Neutrophil (primary cell): ENCODE results near the gene F2R.
A peak's percentile ranks its signal among the peaks of the same experiment; 100 is the strongest.

Experiments
- H3K27ac ChIP-seq: fragments of 200-600 bp; sonication (generic); 2 replicates; pipeline ENCODE4 v1.5.1; 2016; ENCODE audit warnings: mild to moderate bottlenecking, moderate library complexity
- H3K27me3 ChIP-seq: fragments of 200-600 bp; sonication (generic); 2 replicates; pipeline ENCODE4 v1.6.0; 2016; ENCODE audit warnings: mild to moderate bottlenecking
- H3K36me3 ChIP-seq: fragments of 200-600 bp; sonication (generic); 2 replicates; pipeline ENCODE4 v1.5.1; 2017
- H3K4me1 ChIP-seq, 2 experiments: fragments of 200-600 bp in 1 of 2; sonication (generic) in 1 of 2; 1 replicate in 1 of 2; 2 replicates in 1 of 2; pipeline versions ENCODE4 v1.5.1 to v1.6.1; 2013 to 2016; ENCODE audit warnings: low read depth in 1 of 2, low read length in 1 of 2, mild to moderate bottlenecking in 1 of 2, moderate library complexity in 1 of 2; ENCODE audit not compliant: control insufficient read depth in 1 of 2, insufficient read depth in 1 of 2
- H3K4me3 ChIP-seq, 2 experiments: fragments of 200-600 bp in 1 of 2; sonication (generic) in 1 of 2; 1 replicate in 1 of 2; 2 replicates in 1 of 2; pipeline ENCODE4 v1.5.1; 2013 to 2016; ENCODE audit warnings: low read depth in 1 of 2, low read length in 1 of 2, mild to moderate bottlenecking in 1 of 2, moderate library complexity in 1 of 2
- H3K9me3 ChIP-seq: fragments of 200-600 bp; sonication (generic); 2 replicates; pipeline ENCODE4 v1.5.1; 2016
- TF ChIP-seq, protein P1 (sequence below): fragments of 200-600 bp; sonication (generic); IDR thresholded peaks from 2 replicates; pipeline ENCODE4 v1.5.1; 2016; ENCODE audit warnings: antibody characterized with exemption

F2R gene

DNA sequence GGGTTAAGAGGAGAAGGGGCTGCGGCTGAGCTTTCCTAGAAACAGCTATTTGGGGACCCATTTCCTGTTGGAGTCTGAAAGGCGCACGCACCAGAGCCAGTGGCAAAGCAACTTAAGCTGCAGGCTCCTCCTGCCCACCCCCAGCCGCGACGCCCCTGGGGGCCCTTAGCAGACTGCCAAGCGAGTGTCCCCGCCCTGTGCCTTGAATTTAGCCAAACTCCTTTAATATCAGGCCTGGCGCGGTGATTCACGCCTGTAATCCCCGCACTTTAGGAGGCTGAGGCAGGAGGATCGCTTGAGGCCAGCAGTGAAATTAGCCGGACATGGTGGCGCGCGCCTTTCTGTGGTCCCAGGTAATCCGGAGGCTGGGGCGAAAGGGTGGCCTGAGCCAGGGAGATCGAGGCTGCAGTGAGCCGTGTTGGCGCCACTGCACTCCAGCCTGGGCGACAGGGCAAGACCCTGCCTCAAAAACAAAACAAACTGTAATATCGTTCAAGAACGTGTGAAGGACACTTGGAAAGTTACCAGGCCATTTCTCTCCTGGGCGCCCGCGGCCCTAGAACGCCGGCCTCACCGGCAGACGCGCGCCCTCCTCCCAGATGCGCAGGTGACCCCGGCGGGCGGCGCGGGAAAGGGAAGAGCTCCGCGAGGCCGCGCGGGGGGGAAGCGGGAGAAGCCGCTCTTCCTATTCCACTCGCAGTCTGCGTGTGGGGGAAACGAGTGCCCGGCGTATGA, 1.0 kb upstream of the F2R start:
- Histone ChIP-seq H3K4me3 (peak overlapping the region; percentile 71 to 92), H3K9me3 (no peaks in the 10 kb centered on the region), H3K4me1 (peaks cover 25% of the 10 kb centered on the region in 2 experiments), H3K36me3 (no peaks in the 10 kb centered on the region), H3K27me3 (peaks cover 60% of the 10 kb centered on the region), H3K27ac (no peak overlapping the region)
- TF ChIP-seq, protein P1, sequence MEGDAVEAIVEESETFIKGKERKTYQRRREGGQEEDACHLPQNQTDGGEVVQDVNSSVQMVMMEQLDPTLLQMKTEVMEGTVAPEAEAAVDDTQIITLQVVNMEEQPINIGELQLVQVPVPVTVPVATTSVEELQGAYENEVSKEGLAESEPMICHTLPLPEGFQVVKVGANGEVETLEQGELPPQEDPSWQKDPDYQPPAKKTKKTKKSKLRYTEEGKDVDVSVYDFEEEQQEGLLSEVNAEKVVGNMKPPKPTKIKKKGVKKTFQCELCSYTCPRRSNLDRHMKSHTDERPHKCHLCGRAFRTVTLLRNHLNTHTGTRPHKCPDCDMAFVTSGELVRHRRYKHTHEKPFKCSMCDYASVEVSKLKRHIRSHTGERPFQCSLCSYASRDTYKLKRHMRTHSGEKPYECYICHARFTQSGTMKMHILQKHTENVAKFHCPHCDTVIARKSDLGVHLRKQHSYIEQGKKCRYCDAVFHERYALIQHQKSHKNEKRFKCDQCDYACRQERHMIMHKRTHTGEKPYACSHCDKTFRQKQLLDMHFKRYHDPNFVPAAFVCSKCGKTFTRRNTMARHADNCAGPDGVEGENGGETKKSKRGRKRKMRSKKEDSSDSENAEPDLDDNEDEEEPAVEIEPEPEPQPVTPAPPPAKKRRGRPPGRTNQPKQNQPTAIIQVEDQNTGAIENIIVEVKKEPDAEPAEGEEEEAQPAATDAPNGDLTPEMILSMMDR = no peak

DNA sequence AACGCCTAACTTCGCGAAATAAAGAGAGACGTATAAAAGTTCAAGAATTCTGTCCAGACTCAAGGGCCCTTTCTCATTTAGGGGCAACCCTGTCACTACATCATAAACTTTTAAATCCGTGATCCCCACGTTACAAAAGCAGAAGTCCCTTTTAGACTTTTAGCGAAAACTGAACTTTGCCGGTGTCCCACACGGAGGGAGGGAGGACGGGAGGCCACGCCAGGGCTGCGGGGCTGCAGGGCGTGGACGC, 515 bp upstream of the F2R start:
- no peak overlapping the region for H3K27ac ChIP-seq
- TF ChIP-seq, protein P1 = no peak
- peaks cover 60% of the 10 kb centered on the region for H3K27me3 ChIP-seq
- no peaks in the 10 kb centered on the region for H3K36me3 ChIP-seq
- H3K4me1 ChIP-seq = peaks cover 25% of the 10 kb centered on the region in 2 experiments
- H3K4me3 ChIP-seq = peak overlapping the region; percentile 71 to 92
- no peaks in the 10 kb centered on the region for H3K9me3 ChIP-seq

DNA sequence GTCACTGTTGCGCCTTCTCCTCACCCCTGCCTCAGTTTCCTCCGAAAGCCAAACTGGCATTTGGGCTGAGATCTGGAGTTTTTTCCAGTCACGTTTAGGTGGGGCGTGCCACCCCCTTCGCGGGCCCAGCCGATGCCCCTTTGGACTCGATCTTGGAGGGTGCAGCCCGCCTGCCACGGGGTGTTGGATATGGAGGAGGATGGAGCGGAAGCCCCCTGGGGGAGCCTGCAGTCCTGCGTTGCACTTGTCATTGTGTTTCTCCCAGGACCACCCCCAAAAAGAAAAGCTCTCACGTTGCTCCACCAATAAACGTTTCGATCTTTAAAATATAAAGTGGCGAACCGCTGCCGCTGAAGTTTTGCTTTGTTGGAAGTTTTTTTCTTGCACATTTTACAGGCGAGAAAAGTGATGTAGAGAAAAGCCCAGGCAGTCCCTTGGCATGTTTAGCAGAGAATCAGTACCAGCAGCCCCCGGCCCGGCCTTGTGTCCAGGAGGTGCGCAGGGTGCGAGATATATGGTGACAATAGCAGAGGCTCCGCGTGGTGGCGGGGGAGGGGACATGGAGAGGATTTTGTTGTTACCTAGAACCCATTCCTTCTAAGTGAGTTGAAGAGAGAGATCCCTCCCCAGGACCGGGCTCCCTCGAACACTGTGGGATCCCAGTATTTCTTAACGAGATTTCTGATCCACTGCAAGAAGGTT, 681 bp downstream of the F2R start:
- Histone ChIP-seq H3K9me3 (no peaks in the 10 kb centered on the region), H3K4me3 (peak overlapping the region; percentile 71 to 92), H3K36me3 (no peaks in the 10 kb centered on the region), H3K27ac (no peak overlapping the region), H3K4me1 (peaks cover 25% of the 10 kb centered on the region in 2 experiments), H3K27me3 (peaks cover 60% of the 10 kb centered on the region)
- TF ChIP-seq, protein P1 = no peak

DNA sequence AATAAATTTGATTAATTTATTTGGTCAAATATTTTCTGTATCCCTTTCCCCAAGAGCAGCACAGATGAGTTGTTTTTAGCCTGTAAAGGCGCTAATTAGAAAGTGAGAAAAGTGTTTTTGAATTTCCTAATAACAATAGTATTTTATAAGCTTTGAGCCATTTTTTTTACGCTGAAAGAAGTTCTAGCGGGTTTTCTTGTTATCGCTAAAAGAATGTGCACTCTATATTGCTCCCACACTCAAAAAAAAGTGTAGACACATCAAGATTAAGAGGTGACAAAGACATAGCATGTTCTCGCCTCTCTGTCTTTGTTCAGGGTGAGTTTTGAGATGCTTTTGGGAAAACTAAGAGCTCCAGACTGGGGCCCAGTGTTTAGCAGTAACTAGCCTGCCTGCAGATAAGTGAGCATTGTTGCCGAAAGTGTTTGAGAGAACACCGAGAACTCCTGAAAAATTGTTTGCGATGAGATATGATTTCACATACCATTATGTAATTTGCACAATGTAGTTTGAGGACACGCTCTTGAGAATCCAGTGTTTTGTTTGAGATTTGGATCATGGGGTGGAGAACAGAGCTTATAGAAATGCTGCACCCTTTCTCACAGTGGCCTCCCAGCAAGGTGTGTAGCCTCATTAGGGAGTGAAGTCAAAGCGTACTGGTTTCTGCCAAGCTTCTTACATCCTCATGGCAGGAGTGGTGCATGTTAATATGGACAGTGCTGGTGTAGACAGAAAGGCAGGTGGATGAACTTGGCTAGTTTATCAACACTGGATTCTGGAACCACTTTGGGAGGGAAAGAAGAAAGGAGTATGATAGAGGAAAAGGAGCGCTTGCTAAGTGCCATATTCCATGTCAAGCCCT, 1.5 kb downstream of the F2R start:
- no peak overlapping the region for H3K4me3 ChIP-seq
- H3K4me1 ChIP-seq = peaks cover 25% of the 10 kb centered on the region in 2 experiments
- no peaks in the 10 kb centered on the region for H3K9me3 ChIP-seq
- peaks cover 60% of the 10 kb centered on the region for H3K27me3 ChIP-seq
- no peaks in the 10 kb centered on the region for H3K36me3 ChIP-seq
- H3K27ac ChIP-seq = no peak overlapping the region
- TF ChIP-seq, protein P1 = no peak

DNA sequence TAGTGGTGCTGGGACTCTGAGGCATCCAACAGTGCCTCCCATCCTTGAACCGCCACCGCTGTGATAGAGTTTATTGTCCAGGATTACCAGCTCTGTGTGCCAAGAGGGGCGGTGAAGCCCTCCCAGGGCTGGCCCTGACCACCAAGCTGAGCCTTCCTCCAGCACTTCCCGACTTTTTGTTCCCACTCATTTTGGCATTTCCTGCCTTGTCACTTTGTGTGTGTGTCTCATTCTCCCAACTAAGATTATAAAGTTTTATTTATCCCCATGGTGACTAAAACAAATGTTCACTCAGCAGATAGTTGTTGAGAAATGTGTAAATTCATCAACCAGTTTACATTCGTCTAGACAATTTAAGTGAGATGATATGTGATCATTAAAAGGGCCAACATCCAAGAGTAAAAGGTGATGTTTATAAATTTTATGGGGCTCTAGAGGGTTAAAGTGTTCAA, 2.5 kb downstream of the F2R start:
- H3K36me3 ChIP-seq = no peaks in the 10 kb centered on the region
- peaks cover 53% of the 10 kb centered on the region for H3K27me3 ChIP-seq
- H3K27ac ChIP-seq = no peak overlapping the region
- H3K4me3 ChIP-seq = no peak overlapping the region
- H3K9me3 ChIP-seq = no peaks in the 10 kb centered on the region
- H3K4me1 ChIP-seq = peaks cover 25% of the 10 kb centered on the region in 2 experiments
- TF ChIP-seq, protein P1 = no peak
